Measurements from ENCODE around the gene PLEKHB2. TPM values are rescaled to one million over a fixed set of nuclear protein-coding genes. Genes with fewer than 3 reads are reported as not detected.
"Not testable (repeated sequence)": the region's sequence is repeated elsewhere in the genome, so short reads cannot be mapped to it uniquely, and the experiment has no call there.

PLEKHB2 gene, protein sequence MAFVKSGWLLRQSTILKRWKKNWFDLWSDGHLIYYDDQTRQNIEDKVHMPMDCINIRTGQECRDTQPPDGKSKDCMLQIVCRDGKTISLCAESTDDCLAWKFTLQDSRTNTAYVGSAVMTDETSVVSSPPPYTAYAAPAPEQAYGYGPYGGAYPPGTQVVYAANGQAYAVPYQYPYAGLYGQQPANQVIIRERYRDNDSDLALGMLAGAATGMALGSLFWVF
- 134 and 140 TPM in 2 replicates for total RNA-seq (2014; rRNA removed)
- 89.3 TPM for polyA plus RNA-seq (2012)

DNA sequence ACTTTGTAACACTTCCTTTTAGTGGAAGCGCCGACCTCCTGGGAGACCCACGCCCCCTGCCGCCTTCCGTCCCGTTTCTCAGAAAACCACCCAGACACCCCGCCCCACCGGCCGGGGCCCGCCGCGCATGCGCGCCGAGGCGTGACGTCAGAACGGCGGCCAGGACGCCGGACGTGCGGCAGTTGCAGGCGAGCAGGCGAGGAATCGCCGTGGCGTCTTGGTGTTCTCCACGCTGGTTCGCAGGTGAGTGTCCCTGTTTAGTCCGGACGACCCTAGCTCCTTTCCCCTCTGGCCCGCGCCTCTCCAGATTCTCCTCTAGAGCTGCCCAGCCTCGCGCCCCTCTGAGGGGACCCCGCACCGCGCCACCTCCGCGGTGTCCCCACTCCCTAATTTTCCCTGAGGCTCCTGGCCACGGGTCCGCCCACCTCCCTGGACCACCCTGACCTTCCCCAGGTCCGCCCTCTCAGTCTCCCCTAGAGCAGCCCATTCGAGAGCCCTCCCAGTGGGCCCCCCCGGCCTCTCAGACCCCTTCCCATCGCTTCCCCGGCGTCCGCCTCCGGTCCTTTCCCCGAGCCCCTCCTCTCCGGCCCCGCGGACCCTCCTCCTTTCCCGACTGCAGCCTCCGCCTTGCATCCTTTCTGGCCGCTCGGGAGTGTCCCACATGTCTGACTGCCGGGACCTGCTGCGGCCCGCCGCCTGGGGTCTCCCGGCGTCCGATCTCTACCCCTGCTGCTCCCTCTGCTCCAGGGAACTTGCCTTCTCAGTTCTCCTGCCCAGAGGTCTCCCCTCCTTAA, at the start of gene PLEKHB2:
PLEKHB2 (plus strand) TSS at position 181 of the 794 bp plus-strand sequence. CDS start 15,606 bp downstream, outside the sequence.
- peak; percentile 84 for DNase-seq (ENCODE audit: low read depth)

GRCh38 chr2:131056204-131056931, 48.8 kb upstream of the PLEKHB2 start:
- no peak for DNase-seq (ENCODE audit: low read depth)

- DNase-seq (ENCODE audit: low read depth) = no peak
Measured at GRCh38 chr2:131056932-131057287, 48.2 kb upstream of the PLEKHB2 start.

DNA sequence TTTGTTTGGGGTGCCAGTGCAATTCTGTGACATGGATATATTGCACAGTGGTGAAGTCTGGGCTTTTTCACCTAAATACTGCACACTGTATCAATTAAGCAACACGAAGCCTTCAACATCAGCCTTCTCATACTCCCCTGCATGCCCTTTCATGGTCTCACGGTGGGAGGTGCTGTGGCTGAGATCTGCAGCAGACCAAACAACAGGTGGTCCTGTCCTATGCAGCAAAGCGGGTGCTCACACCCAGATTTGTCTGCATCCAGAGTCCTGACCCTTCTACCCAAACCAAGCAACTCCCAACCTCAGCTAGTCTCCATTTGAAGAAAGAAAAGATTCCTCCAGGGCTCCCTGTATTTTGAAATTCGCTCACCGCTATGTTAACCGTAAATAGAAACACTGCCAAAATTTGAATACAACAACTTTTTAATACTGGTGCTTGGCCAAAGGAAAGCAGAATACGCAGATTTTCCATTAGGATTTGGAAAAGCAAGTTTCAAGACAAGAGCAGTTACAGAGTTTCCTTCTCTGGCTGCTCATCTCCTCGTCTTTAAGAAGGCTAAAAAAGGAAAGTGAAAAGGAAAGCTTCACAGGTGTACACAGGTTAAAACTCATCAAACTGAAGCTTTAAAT, 46.8 kb upstream of the PLEKHB2 start:
- DNase-seq (ENCODE audit: low read depth) = no peak

DNA sequence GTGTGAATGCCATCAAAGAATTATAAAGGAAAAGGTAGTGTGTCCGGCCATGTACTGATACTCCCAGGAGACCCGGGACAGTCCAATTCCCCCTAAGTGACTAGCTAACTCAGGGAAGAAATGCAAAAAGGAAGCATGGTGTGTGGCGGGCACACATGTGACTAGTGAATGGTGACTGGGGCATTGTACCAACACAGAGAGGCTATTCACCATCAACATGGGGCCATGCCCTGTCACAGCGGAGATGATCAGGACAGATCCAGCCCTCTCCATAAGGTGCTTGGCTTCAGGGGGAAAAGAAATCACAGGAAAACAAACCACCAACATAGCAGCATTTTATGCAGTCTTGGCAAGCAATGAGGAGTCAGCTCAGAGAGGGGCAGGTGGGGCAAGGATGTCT, 46.2 kb upstream of the PLEKHB2 start:
- DNase-seq (ENCODE audit: low read depth) = no peak

DNA sequence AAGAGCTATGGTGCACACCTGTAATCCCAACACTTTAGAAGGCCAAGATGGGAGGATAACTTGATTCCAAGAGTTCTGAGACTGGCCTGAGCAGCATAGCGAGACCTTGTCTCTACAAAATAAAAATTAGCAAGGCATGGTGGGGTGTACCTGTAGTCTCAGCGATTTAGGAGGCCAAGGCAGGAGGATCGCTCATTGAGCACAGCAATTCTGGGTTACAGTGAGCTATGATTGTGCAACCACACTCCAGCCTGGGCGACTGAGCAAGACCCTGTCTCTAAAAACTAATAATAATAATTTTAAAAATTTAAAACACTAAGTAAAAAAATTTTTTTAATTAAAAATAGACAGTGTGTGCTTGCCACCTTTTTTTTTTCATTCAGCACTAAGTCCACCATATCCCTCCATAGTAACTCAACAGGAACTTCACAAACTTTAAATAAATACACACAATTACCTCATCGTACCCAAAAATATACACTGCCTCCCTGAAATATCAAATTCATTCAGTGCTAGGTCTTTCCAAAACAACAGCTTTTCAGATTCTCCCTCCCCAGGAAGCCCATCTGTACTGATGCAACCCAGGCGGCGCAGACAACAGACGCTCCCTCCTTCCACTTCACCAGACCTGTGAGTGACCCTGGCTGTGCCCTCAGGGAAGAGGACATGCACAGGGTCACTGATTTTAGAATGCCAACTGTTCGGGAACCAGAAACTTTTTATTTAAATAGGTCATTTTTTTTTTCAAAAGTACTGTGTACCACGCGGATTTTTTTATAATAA, 41.4 kb upstream of the PLEKHB2 start:
- no peak for DNase-seq (ENCODE audit: low read depth)

- DNase-seq (ENCODE audit: low read depth) = no peak
Measured at GRCh38 chr2:131064589-131065512, 40.3 kb upstream of the PLEKHB2 start.

GRCh38 chr2:131067465-131068125, 37.5 kb upstream of the PLEKHB2 start:
- no peak for DNase-seq (ENCODE audit: low read depth)

GRCh38 chr2:131068172-131068571, 37.0 kb upstream of the PLEKHB2 start:
- not testable (repeated sequence) for DNase-seq (ENCODE audit: low read depth)

DNA sequence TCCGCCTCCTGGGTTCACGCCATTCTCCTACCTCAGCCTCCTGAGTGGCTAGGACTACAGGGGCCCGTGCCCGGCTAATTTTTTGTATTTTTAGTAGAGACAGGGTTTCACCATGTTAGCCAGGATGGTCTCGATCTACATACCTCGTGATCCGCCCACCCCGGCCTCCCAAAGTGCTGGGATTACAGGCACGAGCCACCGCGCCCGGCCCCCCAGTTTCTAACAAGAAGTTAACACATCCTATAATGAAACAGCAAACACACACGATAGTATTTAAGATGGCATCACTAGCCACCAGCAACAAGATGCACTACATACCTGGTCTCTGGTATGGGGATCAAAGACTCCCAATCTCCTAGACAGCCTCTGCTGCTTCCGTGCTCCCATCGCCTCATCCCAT, 29.6 kb upstream of the PLEKHB2 start:
- DNase-seq (ENCODE audit: low read depth) = not testable (repeated sequence)

DNA sequence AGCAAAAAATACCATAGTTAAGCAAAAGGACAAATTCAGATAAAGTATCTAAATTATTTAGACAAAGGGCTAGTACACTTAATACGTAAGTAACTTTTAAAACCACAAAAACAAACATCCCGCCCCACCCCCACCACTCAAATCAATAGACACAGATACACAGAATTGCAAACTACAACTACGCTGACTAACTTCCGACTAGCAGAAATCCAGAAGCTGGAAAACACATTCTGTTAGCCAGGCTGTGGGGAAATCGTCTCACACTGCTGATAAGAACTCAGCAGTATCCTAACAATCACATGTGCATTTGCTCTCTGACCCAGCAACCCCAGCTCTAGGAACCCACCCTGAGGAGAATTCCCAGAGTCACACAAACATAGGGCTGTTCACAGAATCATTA, 28.4 kb upstream of the PLEKHB2 start:
- no peak for DNase-seq (ENCODE audit: low read depth)

- no peak for DNase-seq (ENCODE audit: low read depth)
Measured at GRCh38 chr2:131077182-131077846, 27.8 kb upstream of the PLEKHB2 start.

- DNase-seq (ENCODE audit: low read depth) = no peak
Measured at GRCh38 chr2:131077966-131078365, 27.2 kb upstream of the PLEKHB2 start.

DNA sequence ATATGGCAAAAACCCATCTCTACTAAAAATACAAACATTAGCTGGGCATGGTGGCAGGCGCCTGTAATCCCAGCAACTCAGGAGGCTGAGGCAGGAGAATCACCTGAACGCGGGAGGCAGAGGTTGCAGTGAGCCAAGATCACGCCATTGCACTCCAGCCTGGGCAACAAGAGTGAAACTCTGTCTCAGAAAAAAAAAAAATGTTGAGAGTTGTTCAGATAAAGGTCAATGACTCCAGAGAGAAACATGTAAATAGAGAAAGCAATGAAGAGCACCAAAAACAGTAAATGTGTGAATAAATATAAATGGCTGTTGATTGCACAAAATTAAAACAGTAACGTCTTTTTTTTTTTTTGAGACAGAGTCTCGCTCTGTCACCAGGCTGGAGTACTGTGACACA, 25.2 kb upstream of the PLEKHB2 start:
- not testable (repeated sequence) for DNase-seq (ENCODE audit: low read depth)

DNA sequence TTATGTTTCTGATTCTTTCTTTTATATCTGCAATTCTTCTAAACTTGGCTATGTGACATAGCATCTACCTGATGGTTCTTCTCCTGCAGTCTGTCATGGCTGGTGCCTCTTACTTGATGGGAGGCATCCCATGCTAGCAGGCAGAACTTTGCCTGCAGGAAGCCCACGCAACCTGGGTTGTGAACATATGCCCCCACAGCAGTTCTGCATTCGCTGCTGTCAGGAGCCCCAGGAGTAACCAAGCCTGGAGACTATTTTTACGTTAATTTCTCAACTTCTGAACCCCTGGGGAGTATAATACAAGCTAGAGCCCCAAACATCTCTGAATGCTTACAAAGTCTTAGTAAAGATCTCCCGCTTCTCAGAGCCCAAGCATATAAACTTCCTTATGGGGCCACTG, 23.9 kb upstream of the PLEKHB2 start:
- no peak for DNase-seq (ENCODE audit: low read depth)

DNA sequence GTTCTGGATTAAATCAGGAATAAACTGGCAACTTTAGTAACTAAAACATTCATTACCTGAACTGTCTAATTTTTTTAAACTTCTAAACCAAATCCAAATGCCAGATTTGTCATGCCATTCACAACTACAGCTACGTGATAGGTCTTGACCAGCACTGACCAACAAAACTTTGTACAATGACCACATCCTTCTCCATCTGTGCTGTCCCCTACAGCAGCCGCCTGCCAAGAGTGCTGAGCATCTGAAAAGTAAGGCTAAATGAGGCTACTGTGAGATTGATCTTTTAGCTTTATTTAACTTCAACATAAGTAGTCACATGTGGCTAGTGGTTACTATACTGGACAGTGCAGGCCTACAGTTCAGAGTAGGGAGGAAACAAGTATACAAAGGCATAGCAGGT, 19.5 kb upstream of the PLEKHB2 start:
- DNase-seq (ENCODE audit: low read depth) = no peak

DNA sequence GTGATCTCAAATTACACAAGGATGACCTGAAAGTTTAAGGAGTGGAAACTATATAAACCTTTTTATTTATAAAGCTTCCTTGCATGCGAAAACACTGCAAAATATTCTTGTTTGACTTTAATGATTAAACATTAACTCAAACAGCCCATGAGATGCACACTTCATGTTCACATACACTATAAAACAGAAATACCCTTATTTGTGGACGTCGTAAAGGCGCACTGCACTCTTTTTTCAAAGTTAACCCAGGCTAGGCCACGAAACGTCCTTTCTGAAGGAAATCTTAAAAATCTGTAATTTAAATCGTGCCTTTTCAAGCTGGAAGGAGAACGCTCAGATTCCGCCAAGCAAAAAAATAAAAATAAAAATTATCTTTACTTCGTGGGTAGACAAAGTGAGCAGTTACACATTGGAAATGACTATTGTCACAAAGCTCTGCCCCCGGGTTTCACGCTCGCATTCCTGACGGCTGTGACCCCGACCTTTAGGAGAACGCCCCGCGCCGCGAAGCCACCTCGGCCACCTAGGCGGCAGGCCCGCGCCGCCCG, 12.6 kb upstream of the PLEKHB2 start:
- DNase-seq (ENCODE audit: low read depth) = peak; percentile 4

GRCh38 chr2:131093006-131093695, 12.0 kb upstream of the PLEKHB2 start, which contains the start of gene FAM168B:
TSS of gene FAM168B (minus strand) at chr2:131093460. CDS start at chr2:131082646, 10,814 bp downstream.
- peak; percentile 87 for DNase-seq (ENCODE audit: low read depth)
